SK-N-SH treated with all-trans-retinoic acid at 6 μM for 48 hours (cell line): ENCODE results near the gene USP22.
"Not testable (repeated sequence)": the region's sequence is repeated elsewhere in the genome, so short reads cannot be mapped to it uniquely, and the experiment has no call there.

Experiments used
- ATAC-seq: fragments of 200-7000 bp; cut with Tn5 transposase; 3 replicates; pipeline ENCODE4 v1.9.1; 2020; ENCODE audit warnings: mild to moderate bottlenecking, moderate library complexity
- ARNTL ChIP-seq: fragments of 450-650 bp; formaldehyde crosslinking; IDR thresholded peaks from 2 replicates; pipeline ENCODE4 v1.5.0; 2020; ENCODE audit warnings: low read depth, mild to moderate bottlenecking, moderate library complexity, borderline replicate concordance
- BACH2 ChIP-seq: fragments of 250-450 bp; sonication (Bioruptor Pico); IDR thresholded peaks from 2 replicates; pipeline ENCODE4 v1.9.0; 2021; ENCODE audit warnings: mild to moderate bottlenecking, borderline replicate concordance
- CSDC2 ChIP-seq: fragments of 250-450 bp; sonication (Bioruptor Pico); IDR thresholded peaks from 2 replicates; pipeline ENCODE4 v1.5.0; 2020; ENCODE audit warnings: mild to moderate bottlenecking, moderate library complexity
- ESRRG ChIP-seq: fragments of 250-450 bp; sonication (Bioruptor Pico); IDR thresholded peaks from 2 replicates; pipeline ENCODE4 v1.6.1; 2021; ENCODE audit warnings: mild to moderate bottlenecking
- GLIS3 ChIP-seq: fragments of 250-450 bp; sonication (Bioruptor Pico); IDR thresholded peaks from 2 replicates; pipeline ENCODE4 v1.5.0; 2020; ENCODE audit warnings: mild to moderate bottlenecking, moderate library complexity
- ISL1 ChIP-seq: fragments of 250-450 bp; sonication (Bioruptor Pico); IDR thresholded peaks from 2 replicates; pipeline ENCODE4 v2.1.2; 2022; ENCODE audit warnings: mild to moderate bottlenecking, moderate library complexity
- OSR1 ChIP-seq: fragments of 250-450 bp; sonication (Bioruptor Pico); IDR thresholded peaks from 2 replicates; pipeline ENCODE4 v1.8.0; 2022; ENCODE audit warnings: moderate library complexity, mild to moderate bottlenecking, inconsistent platforms
- PPARA ChIP-seq: fragments of 250-450 bp; sonication (Bioruptor Pico); IDR thresholded peaks from 2 replicates; pipeline ENCODE4 v1.5.0; 2020; ENCODE audit warnings: mild to moderate bottlenecking, borderline replicate concordance
- RARB ChIP-seq: fragments of 250-450 bp; sonication (Bioruptor Pico); IDR thresholded peaks from 2 replicates; pipeline ENCODE4 v1.8.0; 2021; ENCODE audit warnings: mild to moderate bottlenecking, moderate library complexity
- TCF4 ChIP-seq: fragments of 250-450 bp; sonication (Bioruptor Pico); IDR thresholded peaks from 2 replicates; pipeline ENCODE4 v1.8.0; 2021; ENCODE audit warnings: mild to moderate bottlenecking, moderate library complexity, borderline replicate concordance
- TOX ChIP-seq: fragments of 250-450 bp; sonication (Bioruptor Pico); IDR thresholded peaks from 2 replicates; pipeline ENCODE4 v1.8.0; 2021; ENCODE audit warnings: mild to moderate bottlenecking, moderate library complexity, borderline replicate concordance
- ZC3H10 ChIP-seq: fragments of 250-450 bp; sonication (Bioruptor Pico); IDR thresholded peaks from 2 replicates; pipeline ENCODE4 v1.5.1; 2021; ENCODE audit warnings: mild to moderate bottlenecking, moderate library complexity
- ZFP3 ChIP-seq: fragments of 250-450 bp; sonication (Bioruptor Pico); IDR thresholded peaks from 2 replicates; pipeline ENCODE4 v1.5.0; 2020; ENCODE audit warnings: mild to moderate bottlenecking, moderate library complexity
- ZFP30 ChIP-seq: fragments of 450-650 bp; formaldehyde crosslinking; IDR thresholded peaks from 2 replicates; pipeline ENCODE4 v1.5.0; 2022; ENCODE audit warnings: mild to moderate bottlenecking, moderate library complexity
- ZNF565 ChIP-seq: fragments of 450-650 bp; formaldehyde crosslinking; conservative IDR thresholded peaks from 2 replicates; pipeline ENCODE4 v1.5.0; 2020; ENCODE audit warnings: low read depth, mild to moderate bottlenecking, moderate library complexity
- ZNF70 ChIP-seq: fragments of 450-650 bp; formaldehyde crosslinking; IDR thresholded peaks from 2 replicates; pipeline ENCODE4 v1.5.0; 2020; ENCODE audit warnings: mild to moderate bottlenecking, moderate library complexity
- ZNF8 ChIP-seq: fragments of 450-650 bp; formaldehyde crosslinking; IDR thresholded peaks from 2 replicates; pipeline ENCODE4 v1.5.0; 2020; ENCODE audit warnings: mild to moderate bottlenecking, moderate library complexity
- TF ChIP-seq, protein P1 (sequence below): fragments of 250-450 bp; sonication (Bioruptor Pico); IDR thresholded peaks from 2 replicates; pipeline ENCODE4 v1.5.0; 2020; ENCODE audit warnings: mild to moderate bottlenecking, moderate library complexity
- TF ChIP-seq, protein P2 (sequence below): fragments of 250-450 bp; sonication (Bioruptor Pico); IDR thresholded peaks from 2 replicates; pipeline ENCODE4 v1.5.1; 2021; ENCODE audit warnings: mild to moderate bottlenecking, moderate library complexity
- TF ChIP-seq, protein P3 (sequence below): fragments of 250-450 bp; sonication (Bioruptor Pico); IDR thresholded peaks from 2 replicates; pipeline ENCODE4 v1.8.0; 2020; ENCODE audit warnings: mild to moderate bottlenecking, moderate library complexity, borderline replicate concordance
- TF ChIP-seq, protein P4 (sequence below): fragments of 250-450 bp; sonication (Bioruptor Pico); IDR thresholded peaks from 2 replicates; pipeline ENCODE4 v1.5.1; 2020; ENCODE audit warnings: low read depth, mild to moderate bottlenecking, moderate library complexity
- TF ChIP-seq, protein P5 (sequence below): fragments of 250-450 bp; sonication (Bioruptor Pico); IDR thresholded peaks from 2 replicates; pipeline ENCODE4 v1.8.0; 2021; ENCODE audit warnings: low read depth, mild to moderate bottlenecking, moderate library complexity, borderline replicate concordance

USP22 gene

DNA sequence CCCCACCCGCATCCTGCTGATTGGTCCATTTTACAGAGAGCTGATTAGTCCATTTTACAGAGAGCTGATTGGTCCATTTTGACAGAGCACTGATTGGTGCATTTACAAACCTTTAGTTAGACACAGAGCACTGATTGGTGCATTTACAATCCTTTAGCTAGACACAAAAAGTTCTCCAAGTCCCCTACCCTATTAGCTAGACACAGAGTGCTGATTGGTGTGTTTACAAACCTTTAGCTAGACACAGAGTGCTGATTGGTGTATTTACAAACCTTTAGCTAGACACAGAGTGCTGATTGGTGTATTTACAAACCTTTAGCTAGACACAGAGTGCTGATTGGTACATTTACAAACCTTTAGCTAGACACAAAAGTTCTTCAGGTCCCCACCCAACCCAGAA is 42.5 kb upstream of the USP22 start:
- not testable (repeated sequence) for ATAC-seq

DNA sequence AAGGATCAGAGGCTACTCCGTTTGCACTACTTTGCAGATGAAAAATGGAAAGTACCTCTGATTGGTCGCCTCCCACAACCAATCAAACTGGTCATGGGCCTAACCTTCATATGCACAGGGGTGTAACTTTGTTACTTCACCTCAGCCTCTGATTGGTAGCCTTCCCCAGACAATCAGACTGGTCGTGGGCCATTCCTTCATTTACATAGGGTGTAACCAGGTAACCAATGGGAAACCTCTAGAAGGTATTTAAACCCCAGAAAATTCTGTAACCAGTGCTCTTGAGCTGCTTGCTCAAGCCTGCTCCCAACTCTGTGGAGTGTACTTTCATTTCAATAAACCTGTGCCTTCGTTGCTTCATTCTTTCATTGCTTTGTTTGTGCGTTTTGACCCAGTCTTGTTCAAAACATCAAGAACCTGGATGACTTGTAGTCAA is 39.2 kb upstream of the USP22 start:
- no peak for TF ChIP-seq ZNF70
- TF ChIP-seq, protein P1, sequence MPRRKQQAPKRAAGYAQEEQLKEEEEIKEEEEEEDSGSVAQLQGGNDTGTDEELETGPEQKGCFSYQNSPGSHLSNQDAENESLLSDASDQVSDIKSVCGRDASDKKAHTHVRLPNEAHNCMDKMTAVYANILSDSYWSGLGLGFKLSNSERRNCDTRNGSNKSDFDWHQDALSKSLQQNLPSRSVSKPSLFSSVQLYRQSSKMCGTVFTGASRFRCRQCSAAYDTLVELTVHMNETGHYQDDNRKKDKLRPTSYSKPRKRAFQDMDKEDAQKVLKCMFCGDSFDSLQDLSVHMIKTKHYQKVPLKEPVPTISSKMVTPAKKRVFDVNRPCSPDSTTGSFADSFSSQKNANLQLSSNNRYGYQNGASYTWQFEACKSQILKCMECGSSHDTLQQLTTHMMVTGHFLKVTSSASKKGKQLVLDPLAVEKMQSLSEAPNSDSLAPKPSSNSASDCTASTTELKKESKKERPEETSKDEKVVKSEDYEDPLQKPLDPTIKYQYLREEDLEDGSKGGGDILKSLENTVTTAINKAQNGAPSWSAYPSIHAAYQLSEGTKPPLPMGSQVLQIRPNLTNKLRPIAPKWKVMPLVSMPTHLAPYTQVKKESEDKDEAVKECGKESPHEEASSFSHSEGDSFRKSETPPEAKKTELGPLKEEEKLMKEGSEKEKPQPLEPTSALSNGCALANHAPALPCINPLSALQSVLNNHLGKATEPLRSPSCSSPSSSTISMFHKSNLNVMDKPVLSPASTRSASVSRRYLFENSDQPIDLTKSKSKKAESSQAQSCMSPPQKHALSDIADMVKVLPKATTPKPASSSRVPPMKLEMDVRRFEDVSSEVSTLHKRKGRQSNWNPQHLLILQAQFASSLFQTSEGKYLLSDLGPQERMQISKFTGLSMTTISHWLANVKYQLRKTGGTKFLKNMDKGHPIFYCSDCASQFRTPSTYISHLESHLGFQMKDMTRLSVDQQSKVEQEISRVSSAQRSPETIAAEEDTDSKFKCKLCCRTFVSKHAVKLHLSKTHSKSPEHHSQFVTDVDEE (CRISPR knock-in tag) = no peak
- no peak for TF ChIP-seq ISL1 (CRISPR knock-in tag)
- no peak for TF ChIP-seq GLIS3 (CRISPR knock-in tag)
- TF ChIP-seq ESRRG = no peak
- TF ChIP-seq, protein P2, sequence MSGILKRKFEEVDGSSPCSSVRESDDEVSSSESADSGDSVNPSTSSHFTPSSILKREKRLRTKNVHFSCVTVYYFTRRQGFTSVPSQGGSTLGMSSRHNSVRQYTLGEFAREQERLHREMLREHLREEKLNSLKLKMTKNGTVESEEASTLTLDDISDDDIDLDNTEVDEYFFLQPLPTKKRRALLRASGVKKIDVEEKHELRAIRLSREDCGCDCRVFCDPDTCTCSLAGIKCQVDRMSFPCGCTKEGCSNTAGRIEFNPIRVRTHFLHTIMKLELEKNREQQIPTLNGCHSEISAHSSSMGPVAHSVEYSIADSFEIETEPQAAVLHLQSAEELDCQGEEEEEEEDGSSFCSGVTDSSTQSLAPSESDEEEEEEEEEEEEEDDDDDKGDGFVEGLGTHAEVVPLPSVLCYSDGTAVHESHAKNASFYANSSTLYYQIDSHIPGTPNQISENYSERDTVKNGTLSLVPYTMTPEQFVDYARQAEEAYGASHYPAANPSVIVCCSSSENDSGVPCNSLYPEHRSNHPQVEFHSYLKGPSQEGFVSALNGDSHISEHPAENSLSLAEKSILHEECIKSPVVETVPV = no peak
- no peak for TF ChIP-seq PPARA (CRISPR knock-in tag)
- TF ChIP-seq CSDC2 (CRISPR knock-in tag) = no peak
- no peak for ATAC-seq

DNA sequence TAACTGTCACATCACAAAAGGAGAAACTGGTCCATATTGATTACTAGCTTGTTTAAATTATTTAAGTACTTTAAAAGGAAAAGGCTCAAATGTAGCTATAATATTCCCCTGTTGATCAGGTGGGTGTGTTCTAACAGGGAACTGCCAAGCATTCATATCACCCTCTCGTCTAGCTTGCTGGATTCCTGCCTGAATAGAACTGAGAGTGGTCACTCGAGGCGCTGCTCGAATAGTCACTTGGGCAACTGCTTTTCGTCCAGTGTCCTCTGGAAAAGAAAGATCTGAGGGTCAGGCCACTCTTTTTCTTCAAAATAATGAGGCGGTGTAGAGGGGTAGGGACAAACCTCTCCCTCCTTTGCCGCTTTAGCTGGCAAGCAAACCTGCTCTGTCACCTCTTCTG is 36.4 kb upstream of the USP22 start:
- ATAC-seq = no peak
- no peak for TF ChIP-seq TCF4 (CRISPR knock-in tag)
- no peak for TF ChIP-seq ZNF70
- TF ChIP-seq ZFP3 (CRISPR knock-in tag) = no peak
- TF ChIP-seq ZNF565 (CRISPR knock-in tag) = no peak
- TF ChIP-seq GLIS3 (CRISPR knock-in tag) = no peak
- TF ChIP-seq, protein P1 (CRISPR knock-in tag) = no peak
- no peak for TF ChIP-seq ISL1 (CRISPR knock-in tag)
- no peak for TF ChIP-seq OSR1 (CRISPR knock-in tag)
- TF ChIP-seq RARB (CRISPR knock-in tag) = no peak
- no peak for TF ChIP-seq ZNF8
- TF ChIP-seq ESRRG = no peak
- no peak for TF ChIP-seq ZFP30

DNA sequence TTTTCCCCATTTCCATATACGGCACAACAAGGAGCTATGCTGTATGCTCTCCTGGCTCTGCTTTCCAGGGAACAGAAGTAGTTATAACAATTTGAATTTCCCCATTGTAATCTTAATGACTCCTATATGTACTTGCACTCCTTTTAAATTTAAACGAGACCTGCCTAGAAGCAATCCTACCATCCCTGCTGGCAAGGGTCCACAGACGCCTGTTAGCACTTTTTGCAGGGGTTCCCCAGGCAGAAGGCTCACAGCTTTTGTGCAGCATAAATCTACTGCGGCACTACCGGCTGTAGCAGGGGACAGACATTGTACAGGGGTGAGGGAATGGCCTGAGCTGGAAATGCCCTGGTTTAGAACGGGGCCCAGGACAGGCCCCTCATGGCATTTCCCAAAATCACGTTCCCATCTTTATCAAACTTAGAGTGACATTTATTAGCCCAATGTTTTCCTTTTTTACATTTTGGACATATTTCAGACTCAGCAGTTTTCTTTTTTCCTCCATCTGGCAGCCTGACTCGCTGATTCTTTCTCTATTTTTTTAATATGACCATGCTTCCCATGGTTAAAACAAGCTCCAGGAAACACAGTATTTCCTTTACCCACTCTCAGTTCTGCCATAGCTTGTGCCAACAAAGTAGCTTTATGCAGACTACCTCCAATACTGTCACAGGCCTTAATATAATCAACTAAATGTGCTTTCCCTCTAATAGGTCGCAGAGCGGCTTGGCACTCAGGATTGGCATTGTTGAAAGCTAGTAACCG is 35.4 kb upstream of the USP22 start:
- ATAC-seq = no peak
- TF ChIP-seq, protein P2 = no peak
- TF ChIP-seq OSR1 (CRISPR knock-in tag) = no peak
- TF ChIP-seq, protein P3, sequence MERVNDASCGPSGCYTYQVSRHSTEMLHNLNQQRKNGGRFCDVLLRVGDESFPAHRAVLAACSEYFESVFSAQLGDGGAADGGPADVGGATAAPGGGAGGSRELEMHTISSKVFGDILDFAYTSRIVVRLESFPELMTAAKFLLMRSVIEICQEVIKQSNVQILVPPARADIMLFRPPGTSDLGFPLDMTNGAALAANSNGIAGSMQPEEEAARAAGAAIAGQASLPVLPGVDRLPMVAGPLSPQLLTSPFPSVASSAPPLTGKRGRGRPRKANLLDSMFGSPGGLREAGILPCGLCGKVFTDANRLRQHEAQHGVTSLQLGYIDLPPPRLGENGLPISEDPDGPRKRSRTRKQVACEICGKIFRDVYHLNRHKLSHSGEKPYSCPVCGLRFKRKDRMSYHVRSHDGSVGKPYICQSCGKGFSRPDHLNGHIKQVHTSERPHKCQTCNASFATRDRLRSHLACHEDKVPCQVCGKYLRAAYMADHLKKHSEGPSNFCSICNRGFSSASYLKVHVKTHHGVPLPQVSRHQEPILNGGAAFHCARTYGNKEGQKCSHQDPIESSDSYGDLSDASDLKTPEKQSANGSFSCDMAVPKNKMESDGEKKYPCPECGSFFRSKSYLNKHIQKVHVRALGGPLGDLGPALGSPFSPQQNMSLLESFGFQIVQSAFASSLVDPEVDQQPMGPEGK = no peak
- no peak for TF ChIP-seq ISL1 (CRISPR knock-in tag)
- no peak for TF ChIP-seq TOX (CRISPR knock-in tag)
- TF ChIP-seq, protein P4, sequence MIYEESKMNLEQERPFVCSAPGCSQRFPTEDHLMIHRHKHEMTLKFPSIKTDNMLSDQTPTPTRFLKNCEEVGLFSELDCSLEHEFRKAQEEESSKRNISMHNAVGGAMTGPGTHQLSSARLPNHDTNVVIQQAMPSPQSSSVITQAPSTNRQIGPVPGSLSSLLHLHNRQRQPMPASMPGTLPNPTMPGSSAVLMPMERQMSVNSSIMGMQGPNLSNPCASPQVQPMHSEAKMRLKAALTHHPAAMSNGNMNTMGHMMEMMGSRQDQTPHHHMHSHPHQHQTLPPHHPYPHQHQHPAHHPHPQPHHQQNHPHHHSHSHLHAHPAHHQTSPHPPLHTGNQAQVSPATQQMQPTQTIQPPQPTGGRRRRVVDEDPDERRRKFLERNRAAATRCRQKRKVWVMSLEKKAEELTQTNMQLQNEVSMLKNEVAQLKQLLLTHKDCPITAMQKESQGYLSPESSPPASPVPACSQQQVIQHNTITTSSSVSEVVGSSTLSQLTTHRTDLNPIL (CRISPR knock-in tag) = no peak
- TF ChIP-seq, protein P5, sequence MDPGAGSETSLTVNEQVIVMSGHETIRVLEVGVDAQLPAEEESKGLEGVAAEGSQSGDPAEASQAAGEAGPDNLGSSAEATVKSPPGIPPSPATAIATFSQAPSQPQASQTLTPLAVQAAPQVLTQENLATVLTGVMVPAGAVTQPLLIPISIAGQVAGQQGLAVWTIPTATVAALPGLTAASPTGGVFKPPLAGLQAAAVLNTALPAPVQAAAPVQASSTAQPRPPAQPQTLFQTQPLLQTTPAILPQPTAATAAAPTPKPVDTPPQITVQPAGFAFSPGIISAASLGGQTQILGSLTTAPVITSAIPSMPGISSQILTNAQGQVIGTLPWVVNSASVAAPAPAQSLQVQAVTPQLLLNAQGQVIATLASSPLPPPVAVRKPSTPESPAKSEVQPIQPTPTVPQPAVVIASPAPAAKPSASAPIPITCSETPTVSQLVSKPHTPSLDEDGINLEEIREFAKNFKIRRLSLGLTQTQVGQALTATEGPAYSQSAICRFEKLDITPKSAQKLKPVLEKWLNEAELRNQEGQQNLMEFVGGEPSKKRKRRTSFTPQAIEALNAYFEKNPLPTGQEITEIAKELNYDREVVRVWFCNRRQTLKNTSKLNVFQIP (CRISPR knock-in tag) = no peak
- no peak for TF ChIP-seq ZC3H10 (CRISPR knock-in tag)
- no peak for TF ChIP-seq ZNF8
- no peak for TF ChIP-seq BACH2 (CRISPR knock-in tag)
- no peak for TF ChIP-seq ARNTL
- TF ChIP-seq RARB (CRISPR knock-in tag) = no peak
